Liver (tissue), 9 donors: ENCODE data around the gene COPS9. TPM values are rescaled to one million over a fixed set of nuclear protein-coding genes. Genes with fewer than 3 reads are reported as not detected.

ENCODE experiments used
- DNase-seq: peaks from one replicate; pipeline ENCODE4 v3.0.0-alpha.2; 2017; ENCODE audit warnings: low spot score
- H3K27ac ChIP-seq, 2 donors: one replicate each; pipeline ENCODE4 v1.7.0; 2013; ENCODE audit warnings: inconsistent platforms in 2 of 2, low read length in 2 of 2, control low read depth in 1 of 2, low read depth in 1 of 2, mild to moderate bottlenecking in 1 of 2
- H3K27me3 ChIP-seq, 4 donors: one replicate each; pipeline versions ENCODE4 v1.6.1 to v1.7.0; 2013; ENCODE audit warnings: low read length in 3 of 4, inconsistent platforms in 1 of 4, mild to moderate bottlenecking in 1 of 4, moderate library complexity in 1 of 4; ENCODE audit not compliant: control insufficient read depth in 4 of 4, insufficient read depth in 4 of 4
- H3K36me3 ChIP-seq, 4 donors: one replicate each; pipeline versions ENCODE4 v1.6.1 to v1.7.0; 2013; ENCODE audit warnings: low read length in 3 of 4, mild to moderate bottlenecking in 3 of 4, low read depth in 1 of 4, moderate library complexity in 1 of 4; ENCODE audit not compliant: control insufficient read depth in 4 of 4, insufficient read depth in 3 of 4
- H3K4me1 ChIP-seq, 4 donors: one replicate each; pipeline versions ENCODE4 v1.6.1 to v1.7.0; 2013; ENCODE audit warnings: low read length in 3 of 4, mild to moderate bottlenecking in 3 of 4, moderate library complexity in 1 of 4; ENCODE audit not compliant: control insufficient read depth in 4 of 4, insufficient read depth in 4 of 4
- H3K4me3 ChIP-seq, 3 donors: one replicate each; pipeline versions ENCODE4 v1.6.1 to v1.7.0; 2013; ENCODE audit warnings: low read length in 3 of 3, control low read depth in 1 of 3, low read depth in 1 of 3, mild to moderate bottlenecking in 1 of 3
- H3K9ac ChIP-seq, 2 donors: one replicate each; pipeline ENCODE4 v1.7.0; 2013; ENCODE audit warnings: low read length in 2 of 2, mild to moderate bottlenecking in 2 of 2, moderate library complexity in 2 of 2, control low read depth in 1 of 2, low read depth in 1 of 2
- H3K9me3 ChIP-seq, 4 donors: one replicate each; pipeline versions ENCODE4 v1.6.1 to v1.7.0; 2013; ENCODE audit warnings: low read length in 3 of 4; ENCODE audit not compliant: control insufficient read depth in 4 of 4
- ATF3 ChIP-seq: IDR thresholded peaks from 2 replicates; pipeline ENCODE4 v1.6.1; 2016; ENCODE audit warnings: antibody characterized with exemption
- CTCF ChIP-seq: fragments of 150-350 bp; IDR thresholded peaks from 2 replicates; pipeline ENCODE4 v1.5.1; 2017; ENCODE audit warnings: improper control_type of control experiment, low read depth, low read length; ENCODE audit not compliant: missing input control
- EGR1 ChIP-seq, 2 donors: IDR thresholded peaks; 2 replicates each; pipeline ENCODE4 v1.6.1; 2016 to 2018; ENCODE audit warnings: antibody characterized with exemption in 2 of 2, low read depth in 2 of 2
- FOXA1 ChIP-seq: IDR thresholded peaks from 2 replicates; pipeline ENCODE4 v1.6.1; 2016; ENCODE audit warnings: antibody characterized with exemption
- GABPA ChIP-seq, 2 donors: IDR thresholded peaks in 1 of 2; conservative IDR thresholded peaks in 1 of 2; 2 replicates each; pipeline ENCODE4 v1.6.1; 2016; ENCODE audit warnings: antibody characterized with exemption in 2 of 2, mild to moderate bottlenecking in 1 of 2, moderate library complexity in 1 of 2
- HNF4A ChIP-seq, 2 donors: conservative IDR thresholded peaks; 2 replicates each; pipeline ENCODE4 v1.6.1; 2016; ENCODE audit warnings: antibody characterized with exemption in 2 of 2, mild to moderate bottlenecking in 2 of 2
- HNF4G ChIP-seq: IDR thresholded peaks from 2 replicates; pipeline ENCODE4 v1.6.1; 2016; ENCODE audit warnings: antibody characterized with exemption
- JUND ChIP-seq, 2 donors: IDR thresholded peaks; 2 replicates each; pipeline ENCODE4 v1.6.1; 2016; ENCODE audit warnings: antibody characterized with exemption in 2 of 2
- MAX ChIP-seq: IDR thresholded peaks from 2 replicates; pipeline ENCODE4 v1.6.1; 2016; ENCODE audit warnings: antibody characterized with exemption
- NR2F2 ChIP-seq: IDR thresholded peaks from 2 replicates; pipeline ENCODE4 v1.6.1; 2016; ENCODE audit warnings: antibody characterized with exemption
- RAD21 ChIP-seq, 2 donors: IDR thresholded peaks; 2 replicates each; pipeline ENCODE4 v1.6.1; 2016; ENCODE audit warnings: antibody characterized with exemption in 2 of 2, mild to moderate bottlenecking in 2 of 2
- REST ChIP-seq: IDR thresholded peaks from 2 replicates; pipeline ENCODE4 v1.6.1; 2016; ENCODE audit warnings: antibody characterized with exemption, mild to moderate bottlenecking
- RXRA ChIP-seq, 2 donors: IDR thresholded peaks; 2 replicates each; pipeline ENCODE4 v1.6.1; 2017 to 2018; ENCODE audit warnings: antibody characterized with exemption in 2 of 2, mild to moderate bottlenecking in 1 of 2
- SP1 ChIP-seq: IDR thresholded peaks from 2 replicates; pipeline ENCODE4 v1.6.1; 2018; ENCODE audit warnings: antibody characterized with exemption, mild to moderate bottlenecking
- TAF1 ChIP-seq: conservative IDR thresholded peaks from 2 replicates; pipeline ENCODE4 v1.6.1; 2016; ENCODE audit warnings: antibody characterized with exemption, mild to moderate bottlenecking
- YY1 ChIP-seq: IDR thresholded peaks from 2 replicates; pipeline ENCODE4 v1.6.1; 2016; ENCODE audit warnings: antibody characterized with exemption, mild to moderate bottlenecking
- ZBTB33 ChIP-seq: IDR thresholded peaks from 2 replicates; pipeline ENCODE4 v1.6.1; 2016; ENCODE audit warnings: antibody characterized with exemption
- WGBS: extraction: QIAGEN DNeasy Blood & Tissue Kit; methylation state at CpG from one replicate; pipeline ENCODE4 v1.1.7; 2013; 5-methylcytosine and 5-hydroxymethylcytosine counted together
- polyA plus RNA-seq, 2 donors: library from polyadenylated mRNA; stranded (reverse) in 1 of 2; unstranded in 1 of 2; fragments of 200-250 nt in 1 of 2; fragments of >200 nt in 1 of 2; fragmentation: Nextera tagmentation in 1 of 2; extraction: Ambion mirVana in 1 of 2; gene quantifications; one replicate each; pipeline versions ENCODE4 v1.2.1 to v1.2.3, GENCODE V29; 2013 to 2015
- total RNA-seq, 2 donors: library from RNA; depleted of rRNA; stranded (reverse); fragments of >200 nt; gene quantifications; one replicate each; pipeline ENCODE4 v1.2.3, GENCODE V29; 2014
- donor health status: healthy.
- donor health status: healthy.
- donor health status: healthy.
- donor health status: healthy.
- donor health status: healthy.

COPS9 gene
- total and polyA plus RNA-seq, 4 donors, result 12.9 to 138 (median 79.6) TPM

GRCh38 chr2:240168546-240169361 lies 32.6 kb upstream of the COPS9 start:
- 77% methylated on average over 26 of the region's 26 CpGs for WGBS
- H3K9me3 ChIP-seq, result no peaks in the 10 kb centered on the region
- H3K27ac ChIP-seq, result no peak overlapping the region
- H3K4me1 ChIP-seq, result no peaks in the 10 kb centered on the region
- H3K4me3 ChIP-seq, result no peak overlapping the region
- H3K27me3 ChIP-seq, result peaks cover 0 to 3% (median 0%) of the 10 kb centered on the region in 4 donors
- H3K9ac ChIP-seq, result no peak overlapping the region
- TF ChIP-seq GABPA (IDR thresholded peaks at IDR 0.05 in 1 of 2, conservative IDR thresholded peaks at IDR 0.05 in 1 of 2) (no peak), NR2F2 (no peak), RAD21 (IDR thresholded peaks at IDR 0.05) (no peak), ATF3 (no peak), EGR1 (IDR thresholded peaks at IDR 0.05; ENCODE audit: low read depth in 2 of 2) (no peak), JUND (IDR thresholded peaks at IDR 0.05) (no peak), SP1 (no peak), TAF1 (no peak), HNF4G (no peak), RXRA (IDR thresholded peaks at IDR 0.05) (no peak), YY1 (no peak), HNF4A (conservative IDR thresholded peaks at IDR 0.05) (no peak)
- H3K36me3 ChIP-seq, result peaks cover 0 to 1% (median 0%) of the 10 kb centered on the region in 4 donors
- DNase-seq, result no peak

- TF ChIP-seq RXRA (IDR thresholded peaks at IDR 0.05), result no peak
- TF ChIP-seq SP1, result no peak
- TF ChIP-seq RAD21 (IDR thresholded peaks at IDR 0.05), result no peak
- no peak for TF ChIP-seq HNF4A (conservative IDR thresholded peaks at IDR 0.05)
- TF ChIP-seq MAX, result no peak
- no peak for TF ChIP-seq NR2F2
- TF ChIP-seq EGR1 (IDR thresholded peaks at IDR 0.05; ENCODE audit: low read depth in 2 of 2), result no peak
- TF ChIP-seq FOXA1, result no peak
- no peak for TF ChIP-seq ZBTB33
- no peak for TF ChIP-seq CTCF
- TF ChIP-seq YY1, result no peak
- no peak for TF ChIP-seq REST
- no peak for TF ChIP-seq HNF4G
- Histone ChIP-seq H3K27ac (no peak overlapping the region), H3K27me3 (peaks cover 0 to 1% (median 0%) of the 10 kb centered on the region in 4 donors), H3K36me3 (peaks cover 0 to 1% (median 0%) of the 10 kb centered on the region in 4 donors), H3K9ac (no peak overlapping the region), H3K4me1 (no peaks in the 10 kb centered on the region), H3K9me3 (no peaks in the 10 kb centered on the region), H3K4me3 (no peak overlapping the region)
- WGBS, result 87% methylated on average over 18 of the region's 18 CpGs
- no peak for DNase-seq
Measured at GRCh38 chr2:240168041-240168440, 31.9 kb upstream of the COPS9 start.
